ENCODE measurements around the gene TSPAN14.
A peak's percentile ranks its signal among the peaks of the same experiment; 100 is the strongest.
"Not testable (repeated sequence)": the region's sequence is repeated elsewhere in the genome, so short reads cannot be mapped to it uniquely, and the experiment has no call there.

Gene TSPAN14

GRCh38 chr10:80540618-80540980 is 86.5 kb downstream of the TSPAN14 start:
- H3K9ac ChIP-seq (ENCODE audit: low read length): no peak overlapping the region
- no peaks in the 10 kb centered on the region for H3K36me3 ChIP-seq (ENCODE audit: control insufficient read depth, low read depth, low read length)
- no peak overlapping the region for H3K4me3 ChIP-seq (ENCODE audit: low read length)
- H3K27me3 ChIP-seq (ENCODE audit: control insufficient read depth, insufficient read depth, low read length): no peaks in the 10 kb centered on the region
- no peak overlapping the region for H3K27ac ChIP-seq (ENCODE audit: low read length)
- no peaks in the 10 kb centered on the region for H3K4me1 ChIP-seq (ENCODE audit: control insufficient read depth, low read depth, low read length)
- no peaks in the 10 kb centered on the region for H3K9me3 ChIP-seq (ENCODE audit: control insufficient read depth, low read depth, low read length)

GRCh38 chr10:80540981-80541750 is 87.1 kb downstream of the TSPAN14 start:
- no peak overlapping the region for H3K27ac ChIP-seq (ENCODE audit: low read length)
- H3K27me3 ChIP-seq (ENCODE audit: control insufficient read depth, insufficient read depth, low read length): no peaks in the 10 kb centered on the region
- H3K9me3 ChIP-seq (ENCODE audit: control insufficient read depth, low read depth, low read length): no peaks in the 10 kb centered on the region
- H3K4me3 ChIP-seq (ENCODE audit: low read length): no peak overlapping the region
- no peaks in the 10 kb centered on the region for H3K36me3 ChIP-seq (ENCODE audit: control insufficient read depth, low read depth, low read length)
- H3K9ac ChIP-seq (ENCODE audit: low read length): no peak overlapping the region
- H3K4me1 ChIP-seq (ENCODE audit: control insufficient read depth, low read depth, low read length): no peaks in the 10 kb centered on the region

- Histone ChIP-seq H3K9me3 (ENCODE audit: control insufficient read depth, low read depth, low read length) (no peaks in the 10 kb centered on the region), H3K27me3 (ENCODE audit: control insufficient read depth, insufficient read depth, low read length) (no peaks in the 10 kb centered on the region), H3K4me1 (ENCODE audit: control insufficient read depth, low read depth, low read length) (no peaks in the 10 kb centered on the region), H3K4me3 (ENCODE audit: low read length) (no peak overlapping the region), H3K27ac (ENCODE audit: low read length) (no peak overlapping the region), H3K36me3 (ENCODE audit: control insufficient read depth, low read depth, low read length) (no peaks in the 10 kb centered on the region), H3K9ac (ENCODE audit: low read length) (no peak overlapping the region)
These were observed 87.9 kb downstream of the TSPAN14 start for GRCh38 chr10:80542053-80542452.

DNA sequence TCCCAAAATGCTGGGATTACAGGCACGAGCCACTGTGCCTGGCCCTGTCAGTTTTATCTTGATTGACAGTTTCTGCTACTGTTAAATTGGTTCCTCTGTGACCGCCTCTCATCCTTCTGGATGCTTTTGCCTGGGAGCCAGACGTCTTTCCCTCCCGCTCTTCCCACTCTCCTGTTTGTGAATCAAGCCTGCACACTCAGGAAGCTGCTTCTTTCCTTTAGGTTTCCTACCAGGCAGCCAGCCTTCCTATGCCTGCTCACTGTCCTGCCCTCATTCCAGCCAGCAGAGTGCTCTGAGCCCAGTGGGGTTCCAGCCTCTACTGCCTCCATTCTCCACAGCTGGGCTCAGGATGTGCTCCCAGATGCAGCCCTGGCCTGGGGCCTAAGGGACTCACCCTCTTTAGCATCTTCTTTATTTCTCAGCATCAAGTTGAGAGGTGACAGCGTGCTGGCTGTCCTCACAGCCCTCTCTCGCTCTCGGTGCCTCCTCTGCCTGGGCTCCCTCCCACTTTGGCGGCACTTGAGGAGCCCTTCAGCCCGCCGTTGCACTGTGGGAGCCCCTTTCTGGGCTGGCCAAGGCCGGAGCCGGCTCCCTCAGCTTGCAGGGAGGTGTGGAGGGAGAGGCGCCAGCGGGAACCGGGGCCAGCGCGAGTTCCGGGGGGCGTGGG is 88.7 kb downstream of the TSPAN14 start:
- H3K4me3 ChIP-seq (ENCODE audit: low read length): no peak overlapping the region
- no peaks in the 10 kb centered on the region for H3K9me3 ChIP-seq (ENCODE audit: control insufficient read depth, low read depth, low read length)
- H3K27ac ChIP-seq (ENCODE audit: low read length): no peak overlapping the region
- H3K36me3 ChIP-seq (ENCODE audit: control insufficient read depth, low read depth, low read length): no peaks in the 10 kb centered on the region
- no peak overlapping the region for H3K9ac ChIP-seq (ENCODE audit: low read length)
- H3K4me1 ChIP-seq (ENCODE audit: control insufficient read depth, low read depth, low read length): no peaks in the 10 kb centered on the region
- H3K27me3 ChIP-seq (ENCODE audit: control insufficient read depth, insufficient read depth, low read length): no peaks in the 10 kb centered on the region

- H3K9me3 ChIP-seq (ENCODE audit: control insufficient read depth, low read depth, low read length); H3K27ac ChIP-seq (ENCODE audit: low read length); H3K9ac ChIP-seq (ENCODE audit: low read length): not testable (repeated sequence)
These were observed 89.2 kb downstream of the TSPAN14 start for GRCh38 chr10:80543319-80543672.

GRCh38 chr10:80544316-80544953 is 90.3 kb downstream of the TSPAN14 start:
- Histone ChIP-seq H3K9me3 (ENCODE audit: control insufficient read depth, low read depth, low read length) (no peaks in the 10 kb centered on the region), H3K4me1 (ENCODE audit: control insufficient read depth, low read depth, low read length) (no peaks in the 10 kb centered on the region), H3K27ac (ENCODE audit: low read length) (no peak overlapping the region), H3K4me3 (ENCODE audit: low read length) (no peak overlapping the region), H3K27me3 (ENCODE audit: control insufficient read depth, insufficient read depth, low read length) (no peaks in the 10 kb centered on the region), H3K9ac (ENCODE audit: low read length) (no peak overlapping the region), H3K36me3 (ENCODE audit: control insufficient read depth, low read depth, low read length) (no peaks in the 10 kb centered on the region)

More at GRCh38 chr10:80543319-80543672, 89.2 kb downstream of the TSPAN14 start:
- not testable (repeated sequence) for H3K4me3 ChIP-seq (ENCODE audit: low read length); H3K36me3 ChIP-seq (ENCODE audit: control insufficient read depth, low read depth, low read length); H3K27me3 ChIP-seq (ENCODE audit: control insufficient read depth, insufficient read depth, low read length); H3K4me1 ChIP-seq (ENCODE audit: control insufficient read depth, low read depth, low read length)

GRCh38 chr10:80545258-80545881 is 91.3 kb downstream of the TSPAN14 start:
- H3K9me3 ChIP-seq (ENCODE audit: control insufficient read depth, low read depth, low read length): no peaks in the 10 kb centered on the region
- H3K27me3 ChIP-seq (ENCODE audit: control insufficient read depth, insufficient read depth, low read length): no peaks in the 10 kb centered on the region
- no peak overlapping the region for H3K9ac ChIP-seq (ENCODE audit: low read length)
- H3K27ac ChIP-seq (ENCODE audit: low read length): no peak overlapping the region
- H3K4me3 ChIP-seq (ENCODE audit: low read length): no peak overlapping the region
- H3K4me1 ChIP-seq (ENCODE audit: control insufficient read depth, low read depth, low read length): no peaks in the 10 kb centered on the region
- no peaks in the 10 kb centered on the region for H3K36me3 ChIP-seq (ENCODE audit: control insufficient read depth, low read depth, low read length)

DNA sequence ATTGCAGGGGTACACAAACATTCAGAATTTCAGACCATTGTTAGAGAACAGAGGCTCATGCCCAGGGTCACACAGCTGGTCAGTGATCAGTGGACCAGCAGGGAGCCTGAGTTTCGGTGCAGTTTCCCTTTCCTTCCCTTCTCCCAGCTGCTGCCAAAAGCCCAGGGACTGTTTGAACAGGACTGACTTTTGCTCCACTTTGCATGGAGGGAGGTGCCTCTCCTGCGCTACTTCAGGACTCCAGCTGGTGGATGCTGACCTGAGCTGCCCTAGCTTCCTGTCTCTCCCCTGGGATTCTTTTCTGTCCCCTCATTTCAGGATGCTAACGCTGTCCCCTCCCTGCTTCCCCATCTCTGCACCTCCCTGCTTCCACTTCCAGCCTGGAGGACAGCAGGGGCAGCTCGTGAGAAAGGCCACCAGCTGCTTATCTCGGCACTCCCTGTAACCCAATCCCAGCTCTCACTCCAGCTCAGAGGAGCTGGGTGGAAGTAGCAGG is 98.1 kb downstream of the TSPAN14 start:
- H3K27ac ChIP-seq (ENCODE audit: low read length): no peak overlapping the region
- H3K4me1 ChIP-seq (ENCODE audit: control insufficient read depth, low read depth, low read length): peaks cover 16% of the 10 kb centered on the region
- H3K9ac ChIP-seq (ENCODE audit: low read length): no peak overlapping the region
- H3K4me3 ChIP-seq (ENCODE audit: low read length): peak overlapping the region; percentile 8
- no peaks in the 10 kb centered on the region for H3K27me3 ChIP-seq (ENCODE audit: control insufficient read depth, insufficient read depth, low read length)
- H3K9me3 ChIP-seq (ENCODE audit: control insufficient read depth, low read depth, low read length): no peaks in the 10 kb centered on the region
- H3K36me3 ChIP-seq (ENCODE audit: control insufficient read depth, low read depth, low read length): no peaks in the 10 kb centered on the region

DNA sequence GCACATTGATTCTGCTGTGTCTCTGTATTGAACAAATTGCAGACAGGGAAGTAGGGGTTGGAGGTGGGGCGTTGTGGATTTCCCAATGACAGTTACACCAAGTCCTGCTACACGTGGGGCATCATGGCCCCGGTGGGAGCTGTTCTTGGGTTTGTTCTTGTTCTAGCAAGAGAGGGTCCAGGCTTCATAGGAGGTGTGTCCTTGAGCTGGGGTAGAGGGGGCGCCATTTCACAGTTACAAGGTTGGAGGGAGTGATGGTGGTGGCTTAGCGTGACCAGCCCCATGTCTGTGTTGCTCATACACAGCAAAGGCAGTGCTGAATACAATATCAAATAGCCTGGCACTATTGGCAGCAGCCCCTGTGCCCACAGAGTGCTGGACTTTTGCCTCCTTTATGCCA is 99.3 kb downstream of the TSPAN14 start:
- Histone ChIP-seq H3K27me3 (ENCODE audit: control insufficient read depth, insufficient read depth, low read length) (no peaks in the 10 kb centered on the region), H3K27ac (ENCODE audit: low read length) (no peak overlapping the region), H3K4me1 (ENCODE audit: control insufficient read depth, low read depth, low read length) (peaks cover 16% of the 10 kb centered on the region), H3K36me3 (ENCODE audit: control insufficient read depth, low read depth, low read length) (no peaks in the 10 kb centered on the region), H3K4me3 (ENCODE audit: low read length) (no peak overlapping the region), H3K9ac (ENCODE audit: low read length) (no peak overlapping the region), H3K9me3 (ENCODE audit: control insufficient read depth, low read depth, low read length) (no peaks in the 10 kb centered on the region)

DNA sequence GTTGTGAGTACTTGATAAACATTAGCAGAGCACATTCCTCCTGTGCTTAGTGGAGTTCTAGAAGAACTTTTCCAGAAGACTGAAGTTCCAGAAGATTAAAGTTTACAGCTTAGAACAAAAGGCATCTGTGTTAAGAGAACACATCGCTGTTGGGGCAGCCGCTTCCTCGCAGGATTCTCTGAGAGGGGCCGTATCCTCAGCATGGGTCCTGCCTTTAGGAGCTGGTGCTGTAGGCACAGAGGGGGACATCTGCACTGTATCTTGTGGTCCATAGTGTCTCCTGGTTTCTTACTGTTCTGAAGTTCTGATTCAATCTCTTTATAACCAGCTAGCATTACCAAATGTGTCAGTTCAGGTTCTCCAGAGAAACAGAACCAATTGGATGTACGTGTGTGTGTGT is 99.9 kb downstream of the TSPAN14 start:
- Histone ChIP-seq H3K9me3 (ENCODE audit: control insufficient read depth, low read depth, low read length) (no peaks in the 10 kb centered on the region), H3K27ac (ENCODE audit: low read length) (no peak overlapping the region), H3K27me3 (ENCODE audit: control insufficient read depth, insufficient read depth, low read length) (no peaks in the 10 kb centered on the region), H3K36me3 (ENCODE audit: control insufficient read depth, low read depth, low read length) (no peaks in the 10 kb centered on the region), H3K4me3 (ENCODE audit: low read length) (no peak overlapping the region), H3K9ac (ENCODE audit: low read length) (no peak overlapping the region), H3K4me1 (ENCODE audit: control insufficient read depth, low read depth, low read length) (peaks cover 16% of the 10 kb centered on the region)

DNA sequence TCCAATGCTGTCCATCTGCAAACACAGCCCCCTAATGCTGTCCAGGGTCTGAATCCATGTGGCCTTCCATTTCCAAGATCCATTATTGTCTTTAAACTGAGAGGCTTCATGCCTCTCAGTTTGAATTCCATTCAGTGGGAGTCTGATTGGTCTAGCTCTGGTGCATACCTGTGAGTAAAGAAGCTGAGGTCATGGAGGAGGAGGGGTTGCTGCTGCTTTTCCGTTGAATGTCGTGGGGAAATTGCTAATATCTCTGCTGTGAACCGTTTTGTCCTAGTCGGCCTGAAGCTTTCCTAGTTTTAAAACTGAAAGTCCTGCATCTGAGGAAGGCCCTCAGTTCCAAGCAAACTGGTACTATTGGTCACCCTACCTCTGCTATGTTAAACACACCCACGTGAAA is 101.3 kb downstream of the TSPAN14 start:
- Histone ChIP-seq H3K36me3 (ENCODE audit: control insufficient read depth, low read depth, low read length) (no peaks in the 10 kb centered on the region), H3K9me3 (ENCODE audit: control insufficient read depth, low read depth, low read length) (no peaks in the 10 kb centered on the region), H3K9ac (ENCODE audit: low read length) (no peak overlapping the region), H3K4me3 (ENCODE audit: low read length) (no peak overlapping the region), H3K27ac (ENCODE audit: low read length) (no peak overlapping the region), H3K4me1 (ENCODE audit: control insufficient read depth, low read depth, low read length) (peaks cover 16% of the 10 kb centered on the region), H3K27me3 (ENCODE audit: control insufficient read depth, insufficient read depth, low read length) (no peaks in the 10 kb centered on the region)
